PC-9 (cell line): ENCODE data around the gene MED9.

ENCODE experiments used
- CTCF ChIP-seq: fragments of 200-600 bp; sonication (generic); conservative IDR thresholded peaks from 2 replicates; pipeline ENCODE4 v1.6.1; 2017; ENCODE audit warnings: mixed run types, antibody characterized with exemption, mild to moderate bottlenecking, moderate library complexity
- EZH2 ChIP-seq: fragments of 200-600 bp; sonication (generic); IDR thresholded peaks from 2 replicates; pipeline ENCODE4 v1.8.0; 2017; ENCODE audit warnings: antibody characterized with exemption, low read depth

GRCh38 chr17:17535957-17536356 lies 59.2 kb downstream of the MED9 start:
- no peak for TF ChIP-seq CTCF
- TF ChIP-seq EZH2: no peak
